Right atrium auricular region (tissue), 2 donors: Measurements from ENCODE around the gene FAM78A. TPM values are rescaled to one million over a fixed set of nuclear protein-coding genes. Genes with fewer than 3 reads are reported as not detected.
"Not testable (repeated sequence)": the region's sequence is repeated elsewhere in the genome, so short reads cannot be mapped to it uniquely, and the experiment has no call there.

ENCODE experiments used
- DNase-seq: peaks from one replicate; pipeline ENCODE4 v3.0.0-alpha.2; 2019; ENCODE audit warnings: low spot score
- H3K27ac ChIP-seq, 2 donors: fragments of 200-600 bp; sonication (generic); 1 replicate in 1 of 2; 2 replicates in 1 of 2; pipeline ENCODE4 v1.5.1; 2016 to 2019
- H3K27me3 ChIP-seq, 2 donors: fragments of 200-600 bp; sonication (generic); one replicate each; pipeline versions ENCODE4 v1.5.1 to v1.6.0; 2017 to 2019
- H3K36me3 ChIP-seq: fragments of 200-600 bp; sonication (generic); one replicate; pipeline ENCODE4 v1.5.1; 2016
- H3K4me1 ChIP-seq, 2 donors: fragments of 200-600 bp; sonication (generic); one replicate each; pipeline versions ENCODE4 v1.5.1 to v1.6.0; 2017 to 2019
- H3K4me3 ChIP-seq, 2 donors: fragments of 200-600 bp; sonication (generic); 1 replicate in 1 of 2; 2 replicates in 1 of 2; pipeline ENCODE4 v1.5.1; 2017 to 2019; ENCODE audit warnings: mild to moderate bottlenecking in 1 of 2, moderate library complexity in 1 of 2
- H3K9me3 ChIP-seq, 2 donors: fragments of 200-600 bp; sonication (generic); one replicate each; pipeline ENCODE4 v1.5.1; 2019
- CTCF ChIP-seq, 2 donors: fragments of 200-600 bp; sonication (generic); IDR thresholded peaks; one replicate each; pipeline ENCODE4 v1.5.1; 2019; ENCODE audit warnings: antibody characterized with exemption in 2 of 2
- total RNA-seq, 2 donors: library from RNA; depleted of rRNA; stranded (reverse); fragments of >200 nt; gene quantifications; one replicate each; pipeline ENCODE4 v1.1.0, GENCODE V29; 2016

Gene FAM78A
- total RNA-seq, 2 donors from 2014 or later = 31.8 to 55.3 TPM

GRCh38 chr9:131217331-131218031 is 58.8 kb downstream of the FAM78A start:
- no peak overlapping the region for H3K4me3 ChIP-seq
- TF ChIP-seq CTCF (IDR thresholded peaks at IDR 0.05) = no peak
- peaks cover 0 to 4% of the 10 kb centered on the region in 2 donors for H3K9me3 ChIP-seq
- peaks cover 0 to 14% of the 10 kb centered on the region in 2 donors for H3K4me1 ChIP-seq
- no peak for DNase-seq
- H3K27ac ChIP-seq = peak overlapping the region in 1 of 2 donors; percentile 23
- H3K36me3 ChIP-seq = peaks cover 7% of the 10 kb centered on the region
- no peaks in the 10 kb centered on the region for H3K27me3 ChIP-seq

- H3K9me3 ChIP-seq = peaks cover 0 to 11% of the 10 kb centered on the region in 2 donors
- peaks cover 11% of the 10 kb centered on the region for H3K36me3 ChIP-seq
- no peak for TF ChIP-seq CTCF (IDR thresholded peaks at IDR 0.05)
- H3K4me1 ChIP-seq = peaks cover 0 to 14% of the 10 kb centered on the region in 2 donors
- no peak overlapping the region for H3K4me3 ChIP-seq
- DNase-seq = no peak
- H3K27me3 ChIP-seq = no peaks in the 10 kb centered on the region
- peak overlapping the region in 1 of 2 donors; percentile 23 for H3K27ac ChIP-seq
Measured at GRCh38 chr9:131216806-131217205, 59.5 kb downstream of the FAM78A start.

GRCh38 chr9:131214876-131215275 is 61.4 kb downstream of the FAM78A start:
- Histone ChIP-seq H3K27ac (peak overlapping the region in 1 of 2 donors; percentile 35), H3K4me1 (peaks cover 0 to 14% of the 10 kb centered on the region in 2 donors), H3K36me3 (peaks cover 17% of the 10 kb centered on the region), H3K9me3 (peaks cover 0 to 14% of the 10 kb centered on the region in 2 donors), H3K4me3 (no peak overlapping the region), H3K27me3 (no peaks in the 10 kb centered on the region)
- DNase-seq = no peak
- TF ChIP-seq CTCF (IDR thresholded peaks at IDR 0.05) = no peak

GRCh38 chr9:131214286-131214856 is 61.9 kb downstream of the FAM78A start:
- no peak overlapping the region for H3K27ac ChIP-seq
- H3K9me3 ChIP-seq = peaks cover 0 to 14% of the 10 kb centered on the region in 2 donors
- no peak overlapping the region for H3K4me3 ChIP-seq
- no peak for TF ChIP-seq CTCF (IDR thresholded peaks at IDR 0.05)
- no peaks in the 10 kb centered on the region for H3K27me3 ChIP-seq
- no peak for DNase-seq
- H3K36me3 ChIP-seq = peaks cover 17% of the 10 kb centered on the region
- H3K4me1 ChIP-seq = peaks cover 0 to 14% of the 10 kb centered on the region in 2 donors

GRCh38 chr9:131211920-131212319 is 64.4 kb downstream of the FAM78A start:
- not testable (repeated sequence) for H3K27me3 ChIP-seq, H3K27ac ChIP-seq, H3K4me3 ChIP-seq, DNase-seq
- peaks cover 0 to 14% of the 10 kb centered on the region in 2 donors for H3K9me3 ChIP-seq
- H3K36me3 ChIP-seq = peaks cover 26% of the 10 kb centered on the region
- H3K4me1 ChIP-seq = peaks cover 0 to 11% of the 10 kb centered on the region in 2 donors

Other genes with a start within 250 kb of the FAM78A start
- gene AIF1L, start 180.0 kb downstream of the FAM78A start, total RNA-seq = 10 to 100 TPM; 15.4 to 27.3 TPM
- 10 to 100 TPM; 29.5 to 31.6 TPM for gene NUP214, start 150.9 kb downstream of the FAM78A start, total RNA-seq
- gene PLPP7, start 13.2 kb upstream of the FAM78A start, total RNA-seq = 100 to 1,000 TPM; 124 to 216 TPM
- gene PRRC2B, start 117.6 kb upstream of the FAM78A start, total RNA-seq = 100 to 1,000 TPM in 1 of 2 donors, 10 to 100 TPM in 1; 76.7 to 120 TPM
- 10 to 100 TPM; 13.7 to 16.4 TPM for gene POMT1, start 226.4 kb upstream of the FAM78A start, total RNA-seq